Adipose tissue (tissue), 3 donors: Measurements from ENCODE around the gene CFAP100. TPM values are rescaled to one million over a fixed set of nuclear protein-coding genes. Genes with fewer than 3 reads are reported as not detected.

ENCODE experiments used
- H3K27ac ChIP-seq: one replicate; pipeline ENCODE4 v1.5.1; 2013; ENCODE audit warnings: low read depth, low read length
- WGBS, 3 donors: extraction: QIAGEN DNeasy Blood & Tissue Kit; methylation state at CpG; one replicate each; pipeline ENCODE4 v1.1.7; 2013; 5-methylcytosine and 5-hydroxymethylcytosine counted together
- polyA plus RNA-seq, 3 donors: library from polyadenylated mRNA; stranded (reverse); fragments of 200-250 nt; gene quantifications; one replicate each; pipeline ENCODE4 v1.2.3, GENCODE V29; 2013
- donor health status: healthy with polysubstance abuse.
- donor health status: Bipolar disorder and iron deficiency.
- donor health status: healthy.

The CFAP100 gene
- polyA plus RNA-seq, 3 donors, result not detected

DNA sequence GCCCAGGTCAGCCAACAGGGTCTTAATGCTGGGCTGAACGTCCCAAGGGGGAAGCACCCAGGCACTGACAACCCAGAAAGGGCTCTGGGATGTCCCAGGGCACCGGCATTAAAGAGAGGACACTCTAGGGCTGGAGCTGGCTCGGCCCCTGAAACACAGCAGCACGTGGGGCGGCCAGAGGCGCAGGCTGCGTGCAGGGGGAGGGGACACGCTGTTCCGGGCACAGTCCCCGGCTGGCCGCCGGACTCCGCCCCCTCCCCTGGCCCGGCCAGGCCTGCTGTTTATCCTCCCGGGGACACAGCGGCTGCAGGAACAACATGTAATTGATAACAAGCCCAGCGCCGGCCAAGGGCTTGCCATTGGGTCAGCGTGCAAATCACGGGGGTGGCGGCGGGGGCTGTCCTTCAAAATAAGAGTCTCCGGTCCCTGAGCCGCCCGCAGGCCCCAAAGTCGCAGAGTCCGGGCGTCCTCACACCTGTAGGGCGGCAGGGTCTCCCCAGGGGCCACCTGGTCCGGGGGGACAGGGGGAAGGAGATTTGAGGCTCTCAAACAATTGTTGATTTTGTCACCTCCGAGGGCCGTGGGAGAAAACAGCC lies 38.8 kb upstream of the CFAP100 start:
- 1 to 2% (median 1%) methylated on average over 29 to 32 of the region's 32 CpGs for WGBS, 3 donors
- peak overlapping the region; percentile 28 for H3K27ac ChIP-seq

DNA sequence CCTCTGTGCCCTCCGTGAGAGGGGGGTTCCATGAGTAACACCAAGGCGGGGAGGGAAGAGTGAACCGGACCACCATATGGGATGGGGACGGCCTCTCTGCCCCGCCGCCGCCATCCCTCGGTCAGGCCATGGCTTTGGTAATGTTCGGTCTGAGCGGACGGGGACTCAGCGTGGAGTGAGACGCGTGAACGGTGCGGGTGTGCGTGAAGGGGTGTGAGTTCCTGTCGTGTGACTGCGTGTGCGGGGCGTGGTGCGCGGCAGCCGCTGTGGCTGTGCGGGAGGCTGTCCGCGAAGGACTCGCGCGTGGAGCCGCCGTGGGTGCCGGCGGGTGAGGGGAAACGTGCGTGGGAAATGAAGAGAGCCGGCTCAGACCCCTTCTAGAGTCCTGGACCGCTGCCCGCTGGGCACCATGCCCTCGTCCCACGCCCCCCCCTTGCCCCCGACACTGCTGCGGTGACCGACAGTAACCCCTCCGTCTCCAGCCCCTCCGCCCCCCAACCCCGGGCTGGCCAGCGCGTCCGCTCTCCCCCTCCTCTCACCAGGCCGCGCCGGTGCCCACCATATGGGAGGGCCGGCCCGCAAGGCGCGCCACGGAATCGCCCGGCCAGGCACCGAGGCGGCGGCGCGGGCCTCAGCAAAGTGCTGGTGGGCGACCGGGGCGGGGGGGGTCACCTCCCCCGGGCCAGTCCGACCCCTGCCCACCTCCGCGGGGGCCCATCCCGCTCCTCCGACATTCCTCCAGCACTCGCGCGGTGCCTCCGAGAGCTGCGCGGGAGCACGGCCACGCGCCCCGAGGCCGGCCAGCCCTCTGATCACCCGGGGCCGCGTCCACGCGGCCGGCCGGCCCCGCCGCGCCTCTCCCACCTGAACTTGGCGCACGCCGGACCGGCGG lies 38.1 kb upstream of the CFAP100 start:
- WGBS, 3 donors, result 0 to 1% (median 1%) methylated on average over 59 to 100 of the region's 100 CpGs

DNA sequence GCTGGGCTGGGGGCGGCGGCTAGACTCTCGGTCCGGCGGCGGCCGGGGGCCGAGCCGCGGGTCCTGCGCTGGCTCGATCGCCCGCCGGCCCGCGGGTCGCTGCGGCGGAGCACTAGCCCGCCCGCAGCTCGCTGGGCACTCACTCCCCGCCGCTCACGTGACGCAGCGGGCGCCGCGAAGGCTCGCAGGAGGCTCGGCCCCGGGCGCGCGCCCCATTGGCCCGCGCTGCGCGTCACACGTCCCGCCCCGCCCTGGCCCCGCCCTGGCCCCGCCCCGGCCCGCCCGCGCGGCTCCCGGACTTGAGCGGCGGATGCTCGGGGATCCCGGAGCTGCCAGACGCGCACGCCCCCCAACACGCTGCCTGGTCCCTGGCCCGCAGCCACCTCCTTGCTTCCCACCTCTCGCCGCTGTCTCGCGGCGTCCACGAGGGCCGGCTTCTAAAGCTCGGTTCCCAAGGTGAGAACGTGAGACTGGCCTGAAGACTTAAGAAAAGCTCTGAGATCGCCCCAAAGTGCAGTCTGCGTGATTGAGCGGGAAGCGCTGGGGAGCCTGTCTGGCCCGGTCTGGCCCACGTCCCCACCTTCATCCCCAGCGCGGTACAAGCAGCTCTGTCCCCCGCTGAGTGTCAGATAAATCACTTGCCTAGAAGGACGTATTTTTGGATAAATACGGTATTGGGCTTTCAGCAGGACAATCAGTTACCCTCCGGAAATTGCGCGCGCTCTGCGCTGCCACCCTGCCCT lies 37.2 kb upstream of the CFAP100 start, which contains the start of gene KLF15:
TSS of gene KLF15 (minus strand) at position 114 of the 743 bp plus-strand sequence. CDS start 4,486 bp downstream, outside the sequence.
- H3K27ac ChIP-seq, result peak within 1 kb of the TSS; percentile 42
- WGBS, 3 donors, result 0 to 1% (median 0%) methylated on average over 30 to 86 of the region's 86 CpGs

More for the DNA sequence above, 38.1 kb upstream of the CFAP100 start:
- peak overlapping the region; percentile 42 for H3K27ac ChIP-seq

DNA sequence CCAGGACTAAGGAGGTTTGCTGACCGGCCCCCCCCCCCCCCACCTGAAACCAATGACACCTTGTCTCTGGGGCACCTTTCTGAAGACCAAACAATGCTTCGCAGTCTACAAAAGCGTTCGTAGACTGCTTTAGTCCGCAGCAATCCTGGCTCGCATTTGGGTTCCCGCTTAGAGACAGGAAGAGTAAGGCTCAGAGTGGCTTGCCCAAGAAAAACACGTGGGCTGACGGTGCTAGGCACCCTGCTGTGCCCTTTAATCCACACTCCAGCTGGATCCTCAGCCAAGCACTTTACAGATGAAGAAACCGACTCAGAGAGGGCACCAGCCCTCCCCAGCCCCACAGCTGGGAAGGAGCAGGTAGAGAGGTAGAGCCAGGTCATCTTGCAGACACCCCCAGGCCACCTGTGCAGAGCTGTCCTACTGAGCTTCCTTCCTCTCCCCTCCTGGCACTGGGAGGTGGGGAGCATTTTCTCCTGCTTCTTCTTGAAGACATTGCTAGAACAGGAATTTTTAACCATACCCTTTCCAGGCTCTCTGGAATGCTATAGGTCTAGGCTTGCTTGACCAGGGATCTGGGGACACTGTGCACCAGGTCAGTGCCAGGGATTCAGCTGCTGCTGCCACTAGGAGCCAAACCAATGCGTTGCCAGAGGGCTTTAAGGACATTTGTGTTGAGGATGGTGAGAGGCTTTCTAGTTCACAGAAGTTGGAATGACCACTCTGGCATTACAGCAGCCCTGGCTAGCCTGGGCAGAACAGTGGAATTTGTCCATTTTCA lies 36.5 kb upstream of the CFAP100 start:
- 9 to 12% (median 12%) methylated on average over 11 of the region's 11 CpGs for WGBS, 3 donors
- H3K27ac ChIP-seq, result no peak overlapping the region

DNA sequence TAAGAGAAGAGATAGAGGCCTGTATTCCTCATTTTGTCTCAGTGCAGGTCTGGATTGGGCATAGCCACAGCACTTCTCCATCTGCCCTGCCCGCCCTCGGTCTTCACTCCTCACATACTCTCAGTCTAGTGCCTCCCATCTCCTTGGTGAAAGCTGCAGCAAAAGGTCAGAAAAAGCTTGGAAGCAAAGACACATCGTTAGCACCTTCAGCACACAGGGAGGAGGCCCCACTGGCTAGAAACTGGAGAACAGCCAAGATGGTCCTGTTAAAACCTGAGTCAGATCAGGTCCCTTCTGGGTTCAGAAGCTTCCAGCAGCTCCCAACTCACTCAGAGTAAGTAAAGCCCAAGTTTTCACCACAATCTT lies 35.9 kb upstream of the CFAP100 start:
- WGBS, 3 donors, result 82 to 87% (median 84%) methylated on average over 3 of the region's 3 CpGs
- no peak overlapping the region for H3K27ac ChIP-seq

DNA sequence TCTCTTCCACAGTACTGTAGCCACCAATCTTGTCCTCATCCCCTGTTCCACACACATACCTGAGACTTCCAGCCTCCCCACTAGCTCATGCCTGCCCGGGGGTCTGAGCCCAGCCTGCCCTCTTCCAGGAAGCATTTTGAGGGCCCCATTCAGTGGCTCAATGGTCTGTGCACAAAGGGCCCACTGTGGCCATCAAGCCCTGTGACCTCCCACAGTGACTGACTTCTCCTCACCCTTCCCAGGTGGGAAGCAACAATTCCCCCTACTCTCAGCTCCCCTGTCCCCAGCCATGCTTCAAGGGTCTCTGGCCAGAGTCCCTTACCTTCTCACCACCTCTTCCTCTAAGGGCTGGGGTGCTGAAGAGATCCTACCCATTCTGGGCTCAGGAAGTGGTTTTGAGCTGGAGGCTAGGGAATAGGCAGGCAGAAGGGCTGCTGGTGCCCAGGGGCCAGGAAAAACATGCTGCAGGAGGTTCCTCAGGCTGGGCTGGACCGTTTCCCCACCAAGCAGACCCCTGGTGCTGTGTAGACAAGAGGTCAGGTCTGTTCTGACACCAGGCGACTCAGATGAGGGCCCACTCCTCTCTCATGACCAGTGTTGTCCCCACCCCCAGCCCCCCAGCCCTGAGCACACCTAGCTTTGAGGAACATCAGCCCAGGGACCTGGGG lies 34.5 kb upstream of the CFAP100 start:
- WGBS, 3 donors, result 71 to 90% (median 79%) methylated on average over 3 of the region's 3 CpGs
- H3K27ac ChIP-seq, result no peak overlapping the region

DNA sequence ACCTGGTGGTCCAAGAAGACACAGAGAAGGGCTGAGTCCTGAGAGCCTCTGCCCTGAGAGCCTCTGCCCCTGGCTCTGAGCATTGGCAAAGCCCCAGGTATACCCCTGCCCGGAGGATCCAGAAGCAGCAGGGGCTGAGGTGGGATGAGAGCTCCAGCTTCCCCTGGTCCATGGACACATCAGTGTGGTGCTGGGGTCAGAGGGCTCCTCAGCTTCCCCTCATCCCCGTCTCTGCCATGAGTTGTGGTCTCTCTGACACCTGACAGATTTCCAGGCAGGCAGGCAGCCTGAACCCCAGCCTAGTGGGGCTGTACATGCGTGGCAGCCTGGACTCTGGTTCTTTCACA lies 34.0 kb upstream of the CFAP100 start:
- 68 to 85% (median 70%) methylated on average over 3 of the region's 3 CpGs for WGBS, 3 donors
- H3K27ac ChIP-seq, result no peak overlapping the region

DNA sequence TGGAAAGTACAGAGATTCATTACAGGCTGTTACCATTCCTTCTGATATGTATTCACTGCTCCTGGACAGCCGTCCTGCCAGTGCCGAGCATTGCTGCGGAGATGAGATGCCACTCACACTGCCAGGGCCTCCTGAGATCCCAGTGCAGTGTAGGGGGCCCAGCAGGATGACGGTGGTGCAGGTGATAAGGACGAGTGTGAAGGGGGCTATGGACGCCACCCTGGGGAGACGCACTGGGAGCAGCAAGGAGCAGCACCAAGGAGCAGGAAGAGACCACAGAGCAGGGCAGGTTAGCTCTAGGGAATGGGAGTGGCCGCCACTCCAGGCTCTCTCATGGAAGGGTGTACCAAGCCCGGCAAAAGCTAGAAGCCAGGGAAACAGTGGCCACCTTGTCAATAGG lies 33.5 kb upstream of the CFAP100 start:
- 82 to 87% (median 82%) methylated on average over 9 of the region's 9 CpGs for WGBS, 3 donors
- no peak overlapping the region for H3K27ac ChIP-seq

DNA sequence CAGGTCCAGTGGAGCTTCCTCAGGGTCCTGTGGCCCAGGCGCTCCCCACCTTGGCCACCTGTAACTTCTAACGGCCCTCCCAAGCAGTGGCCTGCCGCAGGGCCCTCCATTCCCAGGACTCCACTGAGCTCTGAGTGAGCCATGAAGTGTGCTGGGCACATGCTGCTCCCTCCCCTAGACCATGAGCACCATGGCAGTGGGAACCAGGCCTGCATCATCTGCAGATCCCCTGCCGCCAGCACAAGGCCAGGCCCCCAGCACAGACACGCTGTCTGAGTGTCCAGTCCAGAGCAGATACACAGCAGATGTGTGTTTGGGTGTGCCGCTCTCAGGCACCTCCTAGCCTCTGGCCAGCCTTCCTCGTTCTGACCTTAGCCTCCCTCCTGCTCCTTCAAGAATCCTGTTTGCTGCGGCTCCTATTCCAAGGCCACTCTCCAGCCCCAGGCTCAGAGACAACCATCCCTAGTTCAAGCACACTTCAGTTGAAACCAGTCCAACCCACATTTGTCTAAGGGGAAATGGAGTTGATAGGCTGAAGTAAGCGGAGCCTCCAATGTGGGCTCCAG lies 30.5 kb upstream of the CFAP100 start:
- H3K27ac ChIP-seq, result no peak overlapping the region
- 93 to 95% (median 93%) methylated on average over 9 of the region's 9 CpGs for WGBS, 3 donors

DNA sequence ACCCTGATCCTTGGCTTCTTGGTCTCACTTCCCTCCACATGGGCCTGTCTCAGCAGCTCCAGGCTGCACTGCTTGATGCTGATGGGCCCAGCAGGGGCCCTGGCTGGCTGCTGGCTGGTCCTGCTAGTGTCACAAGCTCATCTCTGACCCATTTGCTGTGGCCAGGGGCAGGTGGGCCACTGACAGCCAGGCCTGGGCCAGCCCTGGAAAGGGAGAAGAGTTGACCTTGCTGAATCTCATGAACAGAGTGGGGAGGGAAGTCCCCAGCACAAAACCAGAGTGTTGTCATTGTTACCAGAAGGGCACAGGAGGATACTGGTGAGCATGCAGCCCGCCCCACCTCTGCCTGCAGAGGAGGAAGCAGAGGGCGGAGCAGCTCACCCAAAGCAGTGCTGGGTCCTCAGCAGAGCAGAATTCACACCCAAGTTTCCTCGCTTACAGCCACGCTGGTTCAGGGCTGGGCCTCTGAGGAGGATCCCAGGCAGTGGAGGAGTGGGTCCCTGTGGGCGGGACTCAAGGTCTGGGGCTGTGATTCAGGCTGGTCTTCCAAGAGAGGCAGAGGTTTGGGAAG lies 29.9 kb upstream of the CFAP100 start:
- no peak overlapping the region for H3K27ac ChIP-seq
- WGBS, 3 donors, result 90 to 91% (median 90%) methylated on average over 5 of the region's 5 CpGs

DNA sequence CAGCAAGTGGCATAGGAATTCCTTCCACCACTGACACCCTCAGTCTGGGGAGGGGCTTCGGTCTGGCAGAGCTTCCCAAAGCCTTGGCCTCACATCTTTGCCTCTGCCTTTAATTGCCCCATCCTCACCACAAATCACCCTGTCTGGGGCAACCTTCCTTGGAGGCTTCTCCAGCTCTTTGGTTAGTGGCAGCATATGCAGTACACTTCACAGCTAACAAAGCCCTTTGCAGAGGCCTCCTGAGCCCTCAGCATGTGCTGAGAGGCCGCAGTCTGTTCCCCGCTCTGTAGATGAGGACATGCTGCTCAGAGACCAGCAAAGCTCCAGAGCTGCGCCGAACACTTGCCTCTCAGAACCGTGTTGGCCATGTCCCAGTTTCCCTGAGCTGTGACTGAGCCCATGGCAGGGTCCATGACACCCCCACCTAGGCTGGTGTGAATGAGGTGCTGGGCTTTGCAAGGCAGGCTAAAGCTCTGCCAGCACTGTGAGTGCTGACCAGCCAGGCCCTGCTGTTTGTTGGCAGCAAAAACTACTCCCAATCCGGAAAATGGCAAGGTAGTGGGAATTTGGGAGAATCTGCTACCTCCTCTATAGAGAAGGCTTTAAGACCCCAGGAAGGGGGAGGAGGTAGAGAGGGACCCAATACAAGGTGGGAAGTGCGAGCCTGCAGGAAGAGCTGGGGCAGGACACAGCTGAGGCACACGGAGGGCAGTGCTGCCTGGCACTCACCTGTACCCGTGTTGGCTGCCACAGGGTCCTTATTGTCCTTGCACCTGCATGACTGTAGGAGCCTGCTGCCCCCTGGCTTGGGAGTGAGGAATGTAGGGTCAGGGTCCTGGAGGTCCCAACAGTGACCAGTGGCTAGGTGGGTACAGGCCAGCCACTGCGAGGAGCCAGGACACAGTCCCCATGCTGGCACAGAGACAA lies 29.1 kb upstream of the CFAP100 start:
- WGBS, 3 donors, result 81 to 94% (median 88%) methylated on average over 11 of the region's 11 CpGs
- H3K27ac ChIP-seq, result no peak overlapping the region

DNA sequence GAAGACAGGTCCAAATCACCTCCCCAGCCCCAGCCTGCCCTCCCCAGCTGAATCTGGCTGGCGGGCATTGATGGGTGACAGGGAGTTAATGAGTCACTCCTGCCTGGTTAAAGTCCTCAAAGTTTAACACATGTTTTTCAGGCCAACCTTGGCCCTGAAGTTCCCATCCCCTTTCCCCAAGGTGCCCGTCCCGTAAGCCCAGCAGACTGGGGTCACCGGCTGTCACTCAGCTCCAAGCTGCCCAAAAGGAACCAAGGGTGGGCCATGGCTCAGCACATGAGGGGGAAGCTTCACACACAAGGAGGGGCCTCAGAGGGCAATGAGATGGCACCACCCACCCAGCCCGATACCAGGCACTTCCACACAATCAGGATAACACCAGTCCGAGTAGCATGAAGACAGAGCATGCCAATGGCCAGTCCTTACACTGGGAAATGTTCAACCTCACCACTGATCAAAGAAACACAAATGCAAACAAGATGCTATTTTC lies 27.3 kb upstream of the CFAP100 start:
- no peak overlapping the region for H3K27ac ChIP-seq
- 43 to 96% (median 93%) methylated on average over 6 of the region's 6 CpGs for WGBS, 3 donors

DNA sequence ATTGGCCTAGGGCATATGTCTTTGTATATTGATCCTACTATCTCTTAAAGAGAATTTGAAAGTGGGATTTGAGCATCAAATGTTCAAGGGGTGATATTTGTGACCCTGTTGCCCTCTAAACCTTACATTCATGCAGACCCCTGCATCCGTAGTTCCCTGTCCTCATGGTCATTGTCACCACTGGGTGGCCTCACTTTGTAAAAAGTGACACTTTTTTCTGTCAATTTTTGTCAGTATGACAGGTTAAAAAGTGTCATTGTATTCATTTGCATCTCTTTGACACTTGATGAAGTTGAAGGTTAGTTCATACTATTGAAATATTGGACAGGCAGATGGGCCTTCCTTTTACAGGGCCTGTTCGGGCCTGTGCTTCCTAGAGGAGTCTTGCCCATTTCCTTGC lies 25.2 kb upstream of the CFAP100 start:
- WGBS, 3 donors, result 87 to 93% (median 92%) methylated on average over 2 of the region's 2 CpGs
- H3K27ac ChIP-seq, result no peak overlapping the region

DNA sequence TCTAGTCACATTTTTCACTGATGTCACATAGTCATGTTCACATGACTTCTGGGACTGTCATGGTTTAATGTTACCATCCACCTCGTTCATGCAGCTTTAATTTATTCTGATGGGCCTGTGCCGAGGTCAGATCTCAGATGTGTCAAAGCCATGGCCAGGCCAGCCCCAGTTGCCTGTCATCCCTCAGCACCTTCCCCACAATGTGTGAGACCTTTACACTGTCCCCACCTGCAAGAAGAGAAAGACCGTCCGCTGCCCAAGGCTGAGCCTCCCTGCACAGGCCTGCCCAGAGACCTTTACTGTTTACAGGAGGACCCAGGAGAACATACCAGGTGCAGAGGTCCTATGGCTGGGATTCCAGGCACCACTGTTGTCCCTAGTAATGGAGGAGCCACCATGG lies 24.7 kb upstream of the CFAP100 start:
- H3K27ac ChIP-seq, result no peak overlapping the region
- WGBS, 3 donors, result 67 to 74% (median 70%) methylated on average over 4 of the region's 4 CpGs

DNA sequence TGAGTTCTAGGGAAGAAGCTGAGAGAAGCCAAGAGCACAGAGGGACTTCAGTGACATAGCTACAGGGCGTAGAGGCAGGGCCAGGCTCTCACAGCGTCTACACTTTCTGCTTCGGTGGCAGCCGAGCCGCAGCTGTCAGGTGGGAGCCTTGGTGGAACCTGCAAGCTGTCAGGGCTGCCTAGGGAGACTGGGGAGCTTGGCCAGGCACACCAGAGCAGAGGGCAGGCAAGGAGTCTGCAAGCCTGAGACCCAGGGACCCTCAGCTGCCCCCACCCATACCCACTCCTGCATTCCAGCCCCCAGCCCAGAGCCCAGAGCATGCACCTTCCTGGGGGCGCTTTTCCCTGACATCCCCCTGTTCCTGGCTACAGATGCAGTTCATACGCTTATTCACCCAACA lies 24.1 kb upstream of the CFAP100 start:
- 91 to 98% (median 93%) methylated on average over 7 of the region's 7 CpGs for WGBS, 3 donors
- no peak overlapping the region for H3K27ac ChIP-seq

DNA sequence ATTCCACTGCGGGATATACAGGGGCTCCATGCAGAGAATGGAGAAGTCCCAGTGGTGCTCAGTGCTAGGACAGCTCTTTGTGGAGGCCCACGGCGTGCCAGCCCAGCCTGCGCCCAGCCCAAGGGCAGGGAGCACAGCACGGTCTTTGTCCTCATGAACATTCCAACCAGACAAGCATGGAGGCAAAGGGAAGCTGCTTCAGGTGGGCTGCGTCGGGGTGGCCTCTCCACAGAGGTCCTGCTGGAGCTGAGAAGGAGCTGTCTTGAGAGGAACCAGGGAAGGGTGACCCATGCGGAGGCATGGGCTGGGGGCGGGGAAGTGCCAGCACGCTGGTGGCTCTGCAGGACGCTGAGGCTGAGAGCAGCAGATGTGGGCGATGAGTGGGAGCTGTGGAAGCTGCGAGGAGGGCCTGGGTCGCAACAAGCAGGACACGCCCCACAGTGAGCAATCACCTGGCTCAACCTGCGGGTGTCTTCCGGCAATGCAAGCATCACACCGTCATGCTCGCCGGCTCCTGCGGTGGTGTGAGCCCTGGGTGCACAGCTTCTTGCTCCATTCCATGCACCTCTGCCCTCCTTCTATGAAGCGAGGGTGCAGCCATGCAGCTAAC lies 23.5 kb upstream of the CFAP100 start:
- WGBS, 3 donors, result 89 to 94% (median 90%) methylated on average over 22 of the region's 22 CpGs
- H3K27ac ChIP-seq, result no peak overlapping the region
